ENCODE measurements around the gene DOCK2. TPM values are rescaled to one million over a fixed set of nuclear protein-coding genes. Genes with fewer than 3 reads are reported as not detected.

The DOCK2 gene
- total RNA-seq, 2 experiments from 2014 or later, result 189 to 198 TPM

DNA sequence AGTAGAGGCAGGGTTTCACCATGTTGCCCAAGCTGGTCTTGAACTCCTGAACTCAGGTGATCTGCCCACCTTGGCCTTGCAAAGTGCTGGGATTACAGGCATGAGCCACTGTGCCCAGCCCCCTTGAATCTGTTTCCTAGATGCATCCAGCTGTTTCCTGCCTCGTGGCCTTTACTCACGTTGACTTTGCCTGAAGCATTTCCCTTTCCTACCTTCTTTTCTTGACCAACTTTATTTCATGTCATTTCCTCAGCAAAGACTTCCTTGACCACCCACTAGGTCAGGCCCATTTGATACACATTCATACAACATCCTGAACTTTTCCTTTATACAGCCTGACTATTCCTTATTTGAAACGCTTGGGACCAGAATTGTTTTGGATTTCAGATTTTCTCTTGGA is 51.0 kb downstream of the DOCK2 start:
- H3K4me1 Mint-ChIP-seq, result no peaks in the 10 kb centered on the region
- no peak overlapping the region for H3K4me3 Mint-ChIP-seq
- H3K36me3 Mint-ChIP-seq (ENCODE audit: low read depth), result peaks cover 58% of the 10 kb centered on the region
- H3K27me3 Mint-ChIP-seq, result no peaks in the 10 kb centered on the region
- ATAC-seq (no peak), DNase-seq (no peak)
- intact Hi-C loops (cut with DNase I, micrococcal nuclease), result no loop called here
- ChIA-PET CTCF (no interaction called here), POLR2A (no interaction called here)
- no peak overlapping the region for H3K27ac Mint-ChIP-seq
- H3K9me3 Mint-ChIP-seq (ENCODE audit: low read depth), result no peaks in the 10 kb centered on the region

DNA sequence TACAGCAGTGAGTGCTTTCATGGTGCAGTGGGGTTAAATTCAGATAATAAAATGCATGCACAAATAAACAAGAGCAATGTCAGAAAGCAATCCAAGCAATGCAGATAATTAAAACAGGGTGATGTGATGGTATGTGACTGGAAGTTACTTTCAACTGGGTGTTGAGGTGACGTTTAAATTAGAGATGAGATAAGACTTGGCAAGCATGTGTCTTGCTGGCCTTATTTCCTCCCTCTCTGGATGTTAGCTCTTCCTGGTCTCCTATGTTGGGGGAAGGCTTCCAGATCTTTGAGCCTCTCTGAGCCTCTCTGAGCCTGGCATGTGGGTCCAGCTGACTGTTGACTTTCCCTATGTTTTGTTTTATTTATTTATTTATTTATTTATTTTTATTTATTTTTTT is 54.4 kb downstream of the DOCK2 start:
- H3K27ac Mint-ChIP-seq, result no peak overlapping the region
- H3K36me3 Mint-ChIP-seq (ENCODE audit: low read depth), result peaks cover 52% of the 10 kb centered on the region
- H3K27me3 Mint-ChIP-seq, result no peaks in the 10 kb centered on the region
- H3K4me1 Mint-ChIP-seq, result peaks cover 2% of the 10 kb centered on the region
- POLR2A ChIA-PET, result interaction anchor here (0.6 kb wide), 1 partner anchor 146 kb away, joined by 4 read pairs; no protein-coding TSS in a partner anchor
- ATAC-seq (no peak), DNase-seq (no peak)
- no peaks in the 10 kb centered on the region for H3K9me3 Mint-ChIP-seq (ENCODE audit: low read depth)
- no peak overlapping the region for H3K4me3 Mint-ChIP-seq
- CTCF ChIA-PET, result no interaction called here
- intact Hi-C loops (cut with DNase I, micrococcal nuclease), result no loop called here

DNA sequence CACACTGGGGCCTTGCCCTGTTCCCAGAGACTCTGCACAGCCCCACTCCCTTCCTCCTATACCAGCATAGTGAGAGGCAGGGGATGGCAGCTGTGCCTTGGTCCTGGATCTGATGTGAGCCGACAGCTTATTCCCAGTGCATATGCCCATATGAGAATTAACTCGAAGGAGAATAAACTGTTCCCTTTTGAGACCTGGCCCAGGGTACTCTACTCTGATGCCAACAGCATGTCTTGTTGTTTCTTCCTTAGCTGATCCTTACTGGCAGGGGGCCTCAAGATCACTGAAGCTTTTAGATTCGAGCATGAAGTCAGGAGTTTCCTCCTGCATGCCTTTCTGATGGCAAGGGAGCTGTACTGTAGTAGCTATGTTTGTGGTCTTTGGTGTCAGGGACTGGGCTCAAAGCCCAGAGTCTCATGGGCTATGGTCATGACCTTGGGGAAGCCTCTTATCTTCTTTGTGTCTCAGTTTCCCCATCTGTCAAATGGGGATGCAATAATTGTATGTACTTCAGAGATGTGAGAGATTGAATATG is 57.1 kb downstream of the DOCK2 start:
- CTCF ChIA-PET, result interaction anchor here (0.9 kb wide), 1 partner anchor 55 kb away, joined by 3 read pairs; no protein-coding TSS in a partner anchor
- no peak overlapping the region for H3K27ac Mint-ChIP-seq
- peaks cover 54% of the 10 kb centered on the region for H3K36me3 Mint-ChIP-seq (ENCODE audit: low read depth)
- peaks cover 2% of the 10 kb centered on the region for H3K4me1 Mint-ChIP-seq
- DNase-seq (no peak), ATAC-seq (no peak)
- POLR2A ChIA-PET, result no interaction called here
- intact Hi-C loops (cut with DNase I, micrococcal nuclease), result no loop called here
- H3K9me3 Mint-ChIP-seq (ENCODE audit: low read depth), result no peaks in the 10 kb centered on the region
- H3K4me3 Mint-ChIP-seq, result no peak overlapping the region
- no peaks in the 10 kb centered on the region for H3K27me3 Mint-ChIP-seq

DNA sequence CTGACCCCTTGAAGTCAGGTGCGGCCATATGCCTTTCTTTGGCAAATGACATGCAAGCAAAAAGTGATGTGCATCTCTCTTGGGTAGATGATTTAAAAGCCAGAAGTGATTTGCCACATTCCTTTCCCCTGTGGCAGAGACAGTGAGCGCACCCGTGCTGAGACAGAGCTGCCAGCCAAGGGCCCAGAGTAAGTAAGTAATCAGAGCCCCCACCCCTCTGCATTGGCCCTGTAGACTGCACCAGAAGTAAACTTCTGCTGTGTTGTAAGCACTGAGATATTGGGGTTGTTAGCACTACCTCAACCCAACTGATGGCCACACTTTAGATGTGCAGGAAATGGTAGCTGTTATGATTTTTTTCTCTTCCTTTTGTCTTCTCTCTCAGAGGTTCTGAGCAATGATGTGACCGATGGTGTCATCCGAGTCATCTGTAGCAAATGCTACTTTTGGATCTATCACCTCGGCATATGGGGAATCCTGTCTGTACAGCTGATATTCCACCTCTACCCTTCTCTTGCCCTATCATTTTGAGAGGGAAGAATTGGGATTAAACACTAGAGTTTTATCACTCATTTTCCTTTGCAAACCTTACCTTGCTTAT is 58.0 kb downstream of the DOCK2 start:
- POLR2A ChIA-PET, result no interaction called here
- ATAC-seq, result no peak
- DNase-seq, result no peak
- H3K9me3 Mint-ChIP-seq (ENCODE audit: low read depth), result no peaks in the 10 kb centered on the region
- peaks cover 54% of the 10 kb centered on the region for H3K36me3 Mint-ChIP-seq (ENCODE audit: low read depth)
- H3K27ac Mint-ChIP-seq, result peak overlapping the region; percentile 32
- H3K4me1 Mint-ChIP-seq, result peaks cover 2% of the 10 kb centered on the region
- intact Hi-C loops (cut with DNase I, micrococcal nuclease), result no loop called here
- no peak overlapping the region for H3K4me3 Mint-ChIP-seq
- H3K27me3 Mint-ChIP-seq, result no peaks in the 10 kb centered on the region
- CTCF ChIA-PET, result no interaction called here

DNA sequence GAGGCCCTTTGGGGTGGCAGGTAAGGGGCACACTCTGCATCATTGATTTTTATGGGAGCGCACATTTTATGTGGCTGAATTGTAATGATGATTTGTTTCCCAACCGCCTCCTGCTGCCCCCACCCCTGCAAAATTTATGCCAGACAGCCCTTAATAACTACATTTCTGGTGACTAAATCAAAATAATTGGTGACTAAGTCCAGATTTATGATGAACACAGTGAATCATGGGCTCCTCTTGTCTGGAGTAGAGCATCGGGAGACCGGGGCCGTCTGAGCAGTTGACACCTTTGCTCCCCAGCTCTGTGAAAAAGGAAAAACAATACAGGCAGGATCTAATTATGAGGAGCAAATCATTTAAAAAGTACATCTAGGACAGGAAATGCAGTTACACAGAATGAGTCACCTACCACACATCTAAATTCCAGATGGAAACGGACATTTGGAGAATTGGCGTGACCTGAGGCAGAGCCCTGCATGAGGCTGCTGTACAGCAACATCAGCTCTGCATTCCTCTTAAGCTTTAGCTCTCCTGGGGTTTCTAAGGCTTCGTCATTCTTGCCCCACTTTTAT is 58.9 kb downstream of the DOCK2 start:
- Mint-ChIP-seq H3K27ac (no peak overlapping the region), H3K4me1 (peaks cover 2% of the 10 kb centered on the region), H3K9me3 (ENCODE audit: low read depth) (no peaks in the 10 kb centered on the region), H3K27me3 (no peaks in the 10 kb centered on the region), H3K36me3 (ENCODE audit: low read depth) (peaks cover 52% of the 10 kb centered on the region), H3K4me3 (no peak overlapping the region)
- ChIA-PET CTCF (no interaction called here), POLR2A (no interaction called here)
- ATAC-seq (no peak), DNase-seq (no peak)
- intact Hi-C loops (cut with DNase I, micrococcal nuclease), result no loop called here

DNA sequence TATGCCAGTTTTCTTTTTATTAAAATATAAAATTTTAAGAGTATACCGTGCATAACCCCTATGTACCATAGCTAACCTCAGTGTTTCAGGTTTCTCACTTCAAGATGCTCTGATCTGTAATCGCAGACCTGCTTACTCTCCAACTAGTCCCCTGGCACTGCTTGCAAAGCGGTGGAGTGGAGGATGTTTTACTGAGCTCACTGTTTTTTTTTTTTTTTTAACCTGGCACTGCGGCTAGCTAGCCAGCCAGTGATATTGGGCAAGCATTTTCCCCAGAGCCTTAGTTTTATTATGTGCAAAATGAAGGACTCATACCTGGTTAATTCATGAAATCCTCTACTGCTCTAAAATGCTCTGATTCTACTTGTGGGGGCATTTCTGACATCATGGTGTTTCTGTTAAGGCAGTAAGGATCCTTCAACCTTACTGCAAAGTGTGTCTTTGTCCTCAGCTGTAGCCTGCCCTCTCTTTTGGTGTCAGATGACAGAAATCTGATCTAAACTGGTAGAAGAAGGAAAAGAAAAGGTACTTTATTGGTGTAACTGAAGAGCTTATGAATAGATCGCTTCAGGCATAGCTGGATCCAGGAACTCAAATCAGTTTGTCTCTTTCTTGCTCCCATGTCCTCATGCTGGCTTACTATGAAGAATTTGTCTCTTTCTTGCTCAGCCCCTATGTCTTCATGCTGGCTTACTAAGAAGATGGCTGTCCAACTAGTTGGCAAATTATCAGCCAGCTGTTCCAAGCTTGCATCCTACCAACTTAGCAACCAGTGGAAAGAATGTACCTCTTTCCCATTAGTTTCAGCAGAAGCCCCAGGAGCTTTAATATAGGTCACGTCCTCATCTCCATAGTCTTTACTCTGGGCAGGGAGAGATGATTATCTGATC is 59.8 kb downstream of the DOCK2 start:
- H3K4me1 Mint-ChIP-seq, result peaks cover 2% of the 10 kb centered on the region
- POLR2A ChIA-PET, result no interaction called here
- H3K27ac Mint-ChIP-seq, result no peak overlapping the region
- H3K27me3 Mint-ChIP-seq, result no peaks in the 10 kb centered on the region
- CTCF ChIA-PET, result no interaction called here
- ATAC-seq (no peak), DNase-seq (no peak)
- no peak overlapping the region for H3K4me3 Mint-ChIP-seq
- intact Hi-C loops (cut with DNase I, micrococcal nuclease), result no loop called here
- no peaks in the 10 kb centered on the region for H3K9me3 Mint-ChIP-seq (ENCODE audit: low read depth)
- H3K36me3 Mint-ChIP-seq (ENCODE audit: low read depth), result peaks cover 58% of the 10 kb centered on the region

DNA sequence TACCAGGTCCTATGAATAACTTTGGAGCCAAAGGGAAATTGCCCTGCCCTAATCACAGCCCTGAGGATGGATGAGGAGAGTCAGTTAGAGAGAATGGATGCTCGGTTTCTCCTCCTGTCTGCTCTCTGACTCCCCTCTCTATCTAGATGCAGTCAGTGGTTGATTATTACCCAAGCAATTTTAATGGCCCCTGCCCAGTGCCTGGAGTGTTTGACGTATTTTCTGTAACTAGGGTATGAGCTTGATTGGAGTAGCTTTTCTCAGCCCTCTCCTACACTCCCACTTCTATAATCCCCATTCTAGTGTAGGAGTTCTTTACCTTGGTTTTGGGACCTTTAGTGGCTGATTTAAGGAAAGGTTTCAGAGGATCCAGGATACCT is 60.4 kb downstream of the DOCK2 start:
- DNase-seq, result no peak
- peaks cover 61% of the 10 kb centered on the region for H3K36me3 Mint-ChIP-seq (ENCODE audit: low read depth)
- H3K4me3 Mint-ChIP-seq, result no peak overlapping the region
- no peak for ATAC-seq
- H3K27ac Mint-ChIP-seq, result peak overlapping the region; percentile 21
- intact Hi-C loops (cut with DNase I, micrococcal nuclease), result no loop called here
- POLR2A ChIA-PET, result no interaction called here
- peaks cover 4% of the 10 kb centered on the region for H3K4me1 Mint-ChIP-seq
- CTCF ChIA-PET, result no interaction called here
- H3K27me3 Mint-ChIP-seq, result no peaks in the 10 kb centered on the region
- no peaks in the 10 kb centered on the region for H3K9me3 Mint-ChIP-seq (ENCODE audit: low read depth)

DNA sequence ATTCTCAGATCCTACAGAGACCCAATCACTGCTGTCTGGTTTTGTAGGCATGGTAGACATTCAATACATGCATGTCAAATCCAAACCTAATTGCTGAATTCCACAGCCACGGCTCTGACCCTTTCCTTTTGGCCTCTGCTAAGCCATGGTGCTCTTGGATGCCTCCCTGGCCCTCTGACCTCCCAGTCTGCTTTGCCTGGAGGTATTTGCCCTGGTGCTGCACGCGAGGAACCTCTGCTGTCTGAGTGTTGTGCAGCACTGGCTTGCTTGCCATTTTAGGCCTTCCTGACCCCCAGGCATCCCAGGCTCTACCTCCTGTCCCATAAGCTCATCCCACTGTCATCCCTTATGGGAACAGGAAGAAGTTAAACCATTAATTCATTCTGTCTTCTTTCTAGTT is 60.9 kb downstream of the DOCK2 start:
- Mint-ChIP-seq H3K4me1 (peaks cover 8% of the 10 kb centered on the region), H3K27ac (peak overlapping the region; percentile 35), H3K4me3 (no peak overlapping the region), H3K9me3 (ENCODE audit: low read depth) (no peaks in the 10 kb centered on the region), H3K27me3 (no peaks in the 10 kb centered on the region), H3K36me3 (ENCODE audit: low read depth) (peaks cover 62% of the 10 kb centered on the region)
- intact Hi-C loops (cut with DNase I, micrococcal nuclease), result no loop called here
- no peak for DNase-seq
- ChIA-PET POLR2A (no interaction called here), CTCF (interaction anchor here (0.8 kb wide), 1 partner anchor 1016 kb away, joined by 3 read pairs; no protein-coding TSS in a partner anchor)
- no peak for ATAC-seq

DNA sequence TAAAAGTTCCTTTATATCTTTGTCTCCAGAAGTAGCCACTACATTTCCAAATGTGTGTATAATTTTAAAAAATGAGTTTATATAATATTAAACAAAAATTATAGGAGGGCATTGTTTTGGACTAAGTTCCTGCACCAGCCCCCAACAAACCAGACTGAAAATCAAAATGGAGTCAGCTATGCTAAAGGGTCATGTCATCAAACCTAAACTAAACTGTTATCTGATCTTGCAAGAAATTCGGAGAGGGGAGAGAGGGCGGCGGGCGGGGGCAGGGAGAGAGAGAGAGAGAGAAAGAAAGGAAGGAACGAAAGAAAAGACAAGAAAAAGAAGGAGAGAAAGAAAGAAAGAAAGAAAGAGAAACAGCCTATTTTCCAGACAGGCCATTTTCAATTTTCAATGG is 63.5 kb downstream of the DOCK2 start:
- Mint-ChIP-seq H3K27me3 (no peaks in the 10 kb centered on the region), H3K27ac (no peak overlapping the region), H3K9me3 (ENCODE audit: low read depth) (no peaks in the 10 kb centered on the region), H3K4me1 (peaks cover 32% of the 10 kb centered on the region), H3K36me3 (ENCODE audit: low read depth) (peaks cover 72% of the 10 kb centered on the region), H3K4me3 (no peak overlapping the region)
- DNase-seq (no peak), ATAC-seq (no peak)
- intact Hi-C loops (cut with DNase I, micrococcal nuclease), result loop anchor here (5.0 kb wide), 2 partner anchors 118 to 282 kb away; partner anchors contain the start of genes INSYN2B (in 1 of the 2) and SPDL1 (in 1 of the 2)
- ChIA-PET POLR2A (no interaction called here), CTCF (no interaction called here)

DNA sequence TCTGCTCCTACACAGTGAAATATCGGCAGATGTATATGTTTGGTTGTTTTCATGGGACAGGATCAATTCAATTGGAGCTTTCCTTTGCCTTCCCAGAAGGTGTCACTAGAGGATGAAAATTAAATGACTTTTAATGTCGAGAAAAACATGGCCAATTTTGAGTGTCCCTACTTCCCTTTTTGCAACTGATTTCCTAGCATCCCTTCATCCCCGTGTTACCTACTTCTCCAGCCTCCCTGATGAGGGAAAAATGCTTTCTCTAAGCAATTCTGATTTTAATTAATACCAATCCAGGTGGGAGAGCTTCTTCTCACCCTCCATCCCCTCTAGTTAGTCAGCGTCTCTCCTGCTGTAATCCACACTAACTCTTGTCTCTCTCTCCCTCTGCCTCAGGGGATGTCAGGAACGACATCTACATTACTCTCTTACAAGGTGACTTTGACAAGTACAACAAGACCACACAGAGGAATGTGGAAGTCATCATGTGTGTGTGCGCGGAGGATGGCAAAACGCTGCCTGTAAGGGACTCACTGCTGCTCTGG is 64.9 kb downstream of the DOCK2 start:
- H3K9me3 Mint-ChIP-seq (ENCODE audit: low read depth), result no peaks in the 10 kb centered on the region
- DNase-seq (no peak), ATAC-seq (no peak)
- peaks cover 71% of the 10 kb centered on the region for H3K36me3 Mint-ChIP-seq (ENCODE audit: low read depth)
- intact Hi-C loops (cut with DNase I, micrococcal nuclease), result loop anchor here (2.0 to 5.0 kb wide), 4 partner anchors 45 to 280 kb away; partner anchors contain the start of genes INSYN2B (in 1 of the 2) and SPDL1 (in 1 of the 2)
- ChIA-PET CTCF (interaction anchor here (0.7 to 1.4 kb wide), 5 partner anchors 9 to 1025 kb away, joined by 3 to 4 read pairs (median 3); no protein-coding TSS in a partner anchor), POLR2A (no interaction called here)
- peak overlapping the region; percentile 76 for H3K27ac Mint-ChIP-seq
- H3K4me3 Mint-ChIP-seq, result no peak overlapping the region
- no peaks in the 10 kb centered on the region for H3K27me3 Mint-ChIP-seq
- peaks cover 44% of the 10 kb centered on the region for H3K4me1 Mint-ChIP-seq

DNA sequence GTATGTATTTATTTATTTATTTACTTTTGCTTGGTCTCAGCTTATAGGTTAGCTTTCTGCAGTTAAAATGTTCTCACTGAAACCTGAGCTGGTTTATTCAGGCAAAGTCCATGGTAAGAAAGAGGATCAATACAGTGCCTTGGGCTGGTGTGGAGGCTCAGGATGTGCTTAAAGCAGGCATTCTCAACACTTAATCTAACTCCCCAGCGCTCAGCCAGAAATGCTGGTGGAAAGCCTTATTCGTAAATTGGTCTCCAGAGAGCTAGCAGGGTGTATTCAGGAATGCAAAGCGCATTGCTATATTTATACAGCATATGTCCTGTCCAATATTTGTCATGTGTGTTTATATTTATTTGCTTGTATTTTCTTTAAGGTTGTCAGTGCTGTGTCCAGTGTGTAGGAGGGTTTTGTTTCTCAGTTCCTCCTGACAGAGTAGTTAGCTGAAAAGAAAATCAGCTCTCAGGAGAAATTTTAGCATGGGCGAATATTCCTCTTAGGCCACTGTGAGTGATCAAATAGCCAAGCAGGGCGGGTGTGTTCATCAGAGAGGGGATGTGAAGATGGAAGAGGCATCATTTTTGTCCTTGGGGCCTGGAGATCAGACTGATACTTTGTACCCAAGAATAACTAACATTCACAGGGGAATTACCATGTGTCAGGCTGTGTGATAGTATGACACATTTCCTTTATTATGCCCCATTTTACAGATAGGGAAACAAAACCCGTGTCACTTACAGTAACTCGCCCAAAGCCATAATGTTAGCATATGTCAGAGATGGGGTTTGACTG is 65.8 kb downstream of the DOCK2 start:
- no peaks in the 10 kb centered on the region for H3K27me3 Mint-ChIP-seq
- H3K27ac Mint-ChIP-seq, result peak overlapping the region; percentile 85
- no peak overlapping the region for H3K4me3 Mint-ChIP-seq
- peaks cover 74% of the 10 kb centered on the region for H3K36me3 Mint-ChIP-seq (ENCODE audit: low read depth)
- intact Hi-C loops (cut with DNase I, micrococcal nuclease), result loop anchor here (1.0 to 5.0 kb wide), 8 partner anchors 46 to 279 kb away; partner anchors contain the start of genes SPDL1 (in 2 of the 2) and INSYN2B (in 1 of the 2)
- peaks cover 46% of the 10 kb centered on the region for H3K4me1 Mint-ChIP-seq
- H3K9me3 Mint-ChIP-seq (ENCODE audit: low read depth), result no peaks in the 10 kb centered on the region
- DNase-seq (peak; percentile 40), ATAC-seq (peak; percentile 93)
- ChIA-PET POLR2A (interaction anchor here (0.6 kb wide), 1 partner anchor 44 kb away, joined by 4 read pairs; no protein-coding TSS in a partner anchor), CTCF (interaction anchor here (0.5 to 1.0 kb wide), 5 partner anchors 9 to 175 kb away, joined by 3 read pairs; no protein-coding TSS in a partner anchor)

Data from activated CD4-positive, alpha-beta T cell treated with anti-CD3 and anti-CD28 coated beads for 36 hours (primary cell).